Hematopoietic multipotent progenitor cell treated with erythropoietin and hydrocortisone succinate and interleukin-3 and kit ligand, for 15 days (in vitro differentiated cells): Measurements from ENCODE around the gene THSD7A.

Source experiments
- DNase-seq: peaks from one replicate; pipeline ENCODE4 v3.0.0-alpha.2; 2015; ENCODE audit warnings: low spot score

THSD7A gene

GRCh38 chr7:11517853-11518252, 314.1 kb downstream of the THSD7A start:
- DNase-seq: no peak

GRCh38 chr7:11516328-11516727, 315.7 kb downstream of the THSD7A start:
- DNase-seq: no peak

- DNase-seq: no peak
These were observed 318.5 kb downstream of the THSD7A start for GRCh38 chr7:11513460-11513859.

GRCh38 chr7:11507929-11508328, 324.1 kb downstream of the THSD7A start:
- DNase-seq: no peak

GRCh38 chr7:11506417-11506816, 325.6 kb downstream of the THSD7A start:
- no peak for DNase-seq

- DNase-seq: no peak
These were observed 326.5 kb downstream of the THSD7A start for GRCh38 chr7:11505471-11505985.

- no peak for DNase-seq
These were observed 339.7 kb downstream of the THSD7A start for GRCh38 chr7:11492307-11492706.

GRCh38 chr7:11491811-11492210, 340.2 kb downstream of the THSD7A start:
- no peak for DNase-seq

GRCh38 chr7:11489280-11489679, 342.7 kb downstream of the THSD7A start:
- no peak for DNase-seq

GRCh38 chr7:11486271-11486670, 345.7 kb downstream of the THSD7A start:
- DNase-seq: no peak

GRCh38 chr7:11485636-11486035, 346.4 kb downstream of the THSD7A start:
- no peak for DNase-seq

- DNase-seq: no peak
These were observed 351.9 kb downstream of the THSD7A start for GRCh38 chr7:11480143-11480542.

- DNase-seq: no peak
These were observed 353.1 kb downstream of the THSD7A start for GRCh38 chr7:11478882-11479281.

- DNase-seq: no peak
These were observed 353.6 kb downstream of the THSD7A start for GRCh38 chr7:11478426-11478825.

- DNase-seq: no peak
These were observed 357.0 kb downstream of the THSD7A start for GRCh38 chr7:11474902-11475585.

GRCh38 chr7:11473807-11474424, 358.1 kb downstream of the THSD7A start:
- DNase-seq: no peak

- DNase-seq: no peak
These were observed 358.8 kb downstream of the THSD7A start for GRCh38 chr7:11473220-11473619.

GRCh38 chr7:11472646-11473045, 359.4 kb downstream of the THSD7A start:
- no peak for DNase-seq

GRCh38 chr7:11471255-11471654, 360.7 kb downstream of the THSD7A start:
- no peak for DNase-seq

- no peak for DNase-seq
These were observed 362.8 kb downstream of the THSD7A start for GRCh38 chr7:11469028-11469745.

GRCh38 chr7:11466517-11467105, 365.4 kb downstream of the THSD7A start:
- no peak for DNase-seq

GRCh38 chr7:11464624-11465023, 367.4 kb downstream of the THSD7A start:
- no peak for DNase-seq

- DNase-seq: no peak
These were observed 370.1 kb downstream of the THSD7A start for GRCh38 chr7:11461946-11462345.
